ENCODE results near the gene ZNF891. TPM values are rescaled to one million over a fixed set of nuclear protein-coding genes. Genes with fewer than 3 reads are reported as not detected.
A peak's percentile ranks its signal among the peaks of the same experiment; 100 is the strongest.

Gene ZNF891
- total RNA-seq: 1 to 10 TPM; 2.7 to 3.1 TPM

GRCh38 chr12:133130038-133130807 lies at the start of gene ZNF891, which contains the start of gene ZNF10:
ZNF891 (minus strand) TSS chr12:133130274; CDS start chr12:133121918, 8,356 bp downstream.
ZNF10 (plus strand) TSS chr12:133130627; CDS start chr12:133144493, 13,866 bp downstream.
- POLR2A ChIA-PET: interaction anchor here (0.8 kb wide), 1 partner anchor 50 kb away, joined by 5 read pairs; no protein-coding TSS in a partner anchor
- peak; percentile 94 for DNase-seq
- Mint-ChIP-seq H3K36me3 (ENCODE audit: low read depth) (peaks cover 62% of the 10 kb centered on the region), H3K4me1 (peaks cover 22% of the 10 kb centered on the region), H3K4me3 (peak within 1 kb of the TSS; percentile 88), H3K27me3 (no peaks in the 10 kb centered on the region), H3K9me3 (peaks cover 36% of the 10 kb centered on the region), H3K27ac (peak within 1 kb of the TSS; percentile 99)
- CTCF ChIA-PET: interaction anchor here (0.6 to 1.6 kb wide), 4 partner anchors 50 to 226 kb away, joined by 3 to 4 read pairs (median 3); no protein-coding TSS in a partner anchor

DNA sequence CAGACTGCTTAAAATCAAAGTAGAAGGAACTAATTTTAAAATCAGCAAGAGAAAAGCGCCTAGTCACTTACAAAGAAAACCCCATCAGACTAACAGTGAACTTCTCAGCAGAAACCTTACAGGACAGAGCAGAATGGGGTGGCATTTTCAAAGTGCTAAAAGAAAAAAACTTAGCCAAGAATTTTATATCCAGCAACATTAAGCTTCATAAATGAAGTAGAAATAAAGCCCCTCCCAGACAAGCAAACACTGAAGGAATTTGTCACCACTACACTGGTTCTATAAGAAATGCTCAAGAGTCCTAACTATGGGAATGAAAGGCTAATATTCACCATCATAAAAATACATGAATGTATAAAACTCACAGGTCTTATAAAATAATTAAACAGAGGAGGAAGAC lies 44.8 kb upstream of the ZNF891 start:
- Mint-ChIP-seq H3K36me3 (ENCODE audit: low read depth) (peaks cover 4% of the 10 kb centered on the region), H3K9me3 (peaks cover 52% of the 10 kb centered on the region), H3K4me1 (no peaks in the 10 kb centered on the region), H3K27me3 (no peaks in the 10 kb centered on the region), H3K27ac (no peak overlapping the region), H3K4me3 (no peak overlapping the region)
- CTCF ChIA-PET: no interaction called here
- no peak for DNase-seq
- POLR2A ChIA-PET: no interaction called here

GRCh38 chr12:133172491-133172890 lies 42.4 kb upstream of the ZNF891 start:
- POLR2A ChIA-PET: no interaction called here
- Mint-ChIP-seq H3K4me1 (no peaks in the 10 kb centered on the region), H3K9me3 (peaks cover 52% of the 10 kb centered on the region), H3K36me3 (ENCODE audit: low read depth) (peaks cover 2% of the 10 kb centered on the region), H3K27ac (no peak overlapping the region), H3K27me3 (no peaks in the 10 kb centered on the region), H3K4me3 (no peak overlapping the region)
- CTCF ChIA-PET: interaction anchor here (2.0 kb wide), 1 partner anchor 9 kb away, joined by 7 read pairs; the partner anchor contains the start of gene ZNF268
- DNase-seq: no peak

DNA sequence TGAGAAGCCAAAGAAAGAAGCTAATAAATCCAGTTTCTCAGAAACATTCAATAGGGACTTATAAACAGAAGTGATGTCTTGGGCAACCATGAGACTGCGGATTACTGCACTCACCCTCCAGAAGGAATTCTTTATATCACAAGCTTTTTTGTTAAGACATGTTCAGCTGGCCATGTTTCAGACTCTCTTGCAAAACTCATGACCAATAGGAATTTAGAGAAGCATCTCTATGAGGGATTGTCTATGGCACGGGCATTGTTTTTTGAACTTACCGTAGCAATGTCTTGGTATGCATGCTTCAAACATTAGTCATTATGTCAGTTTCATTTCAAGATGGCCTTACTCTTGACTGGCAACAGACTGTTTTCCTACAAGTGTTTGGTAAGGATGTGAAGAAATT lies 35.7 kb upstream of the ZNF891 start:
- CTCF ChIA-PET: interaction anchor here (0.6 kb wide), 1 partner anchor 163 kb away, joined by 3 read pairs; no protein-coding TSS in a partner anchor
- DNase-seq: no peak

DNA sequence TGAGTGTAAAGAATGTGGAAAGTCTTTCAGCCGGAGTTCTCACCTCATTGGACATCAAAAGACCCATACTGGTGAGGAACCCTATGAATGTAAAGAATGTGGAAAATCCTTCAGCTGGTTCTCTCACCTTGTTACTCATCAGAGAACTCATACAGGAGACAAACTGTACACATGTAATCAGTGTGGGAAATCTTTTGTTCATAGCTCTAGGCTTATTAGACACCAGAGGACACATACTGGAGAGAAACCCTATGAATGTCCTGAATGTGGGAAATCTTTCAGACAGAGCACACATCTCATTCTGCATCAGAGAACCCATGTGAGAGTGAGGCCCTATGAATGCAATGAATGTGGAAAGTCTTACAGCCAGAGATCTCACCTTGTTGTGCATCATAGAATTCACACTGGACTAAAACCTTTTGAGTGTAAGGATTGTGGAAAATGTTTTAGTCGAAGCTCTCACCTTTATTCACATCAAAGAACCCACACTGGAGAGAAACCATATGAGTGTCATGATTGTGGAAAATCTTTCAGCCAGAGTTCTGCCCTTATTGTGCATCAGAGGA lies 26.1 kb upstream of the ZNF891 start:
- Mint-ChIP-seq H3K27ac (no peak overlapping the region), H3K36me3 (ENCODE audit: low read depth) (peaks cover 59% of the 10 kb centered on the region), H3K4me3 (no peak overlapping the region), H3K9me3 (peaks cover 81% of the 10 kb centered on the region), H3K4me1 (no peaks in the 10 kb centered on the region), H3K27me3 (no peaks in the 10 kb centered on the region)
- POLR2A ChIA-PET: no interaction called here
- CTCF ChIA-PET: interaction anchor here (1.3 kb wide), 1 partner anchor 170 kb away, joined by 4 read pairs; the partner anchor contains the start of gene ZNF26
- DNase-seq: no peak

More for the DNA sequence above, 35.7 kb upstream of the ZNF891 start:
- H3K36me3 Mint-ChIP-seq (ENCODE audit: low read depth): peaks cover 2% of the 10 kb centered on the region
- no peak overlapping the region for H3K4me3 Mint-ChIP-seq
- no peak overlapping the region for H3K27ac Mint-ChIP-seq
- no peaks in the 10 kb centered on the region for H3K27me3 Mint-ChIP-seq
- POLR2A ChIA-PET: no interaction called here
- H3K4me1 Mint-ChIP-seq: no peaks in the 10 kb centered on the region
- H3K9me3 Mint-ChIP-seq: peaks cover 43% of the 10 kb centered on the region

DNA sequence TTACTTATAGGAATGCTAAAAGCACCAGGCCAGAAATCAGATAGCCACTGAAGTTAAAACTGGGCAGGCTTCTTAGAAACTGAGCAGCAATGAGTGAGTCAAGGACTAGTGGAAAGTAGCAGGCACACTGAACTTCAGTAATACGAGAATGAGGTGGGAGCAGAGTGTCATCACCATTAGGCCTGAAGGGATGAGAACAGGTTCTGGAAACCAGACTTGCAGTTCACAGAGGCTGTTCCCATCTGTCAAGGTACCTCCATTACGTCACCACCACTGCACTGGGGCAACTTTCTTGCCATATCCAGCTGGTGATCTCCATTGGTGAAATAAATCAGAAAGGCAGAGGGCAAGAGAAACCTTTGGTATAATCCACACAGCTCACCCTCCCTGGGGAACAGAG lies 15.9 kb upstream of the ZNF891 start:
- CTCF ChIA-PET: no interaction called here
- Mint-ChIP-seq H3K27ac (no peak overlapping the region), H3K36me3 (ENCODE audit: low read depth) (peaks cover 74% of the 10 kb centered on the region), H3K4me1 (no peaks in the 10 kb centered on the region), H3K9me3 (peaks cover 51% of the 10 kb centered on the region), H3K4me3 (no peak overlapping the region), H3K27me3 (no peaks in the 10 kb centered on the region)
- POLR2A ChIA-PET: no interaction called here
- DNase-seq: no peak

DNA sequence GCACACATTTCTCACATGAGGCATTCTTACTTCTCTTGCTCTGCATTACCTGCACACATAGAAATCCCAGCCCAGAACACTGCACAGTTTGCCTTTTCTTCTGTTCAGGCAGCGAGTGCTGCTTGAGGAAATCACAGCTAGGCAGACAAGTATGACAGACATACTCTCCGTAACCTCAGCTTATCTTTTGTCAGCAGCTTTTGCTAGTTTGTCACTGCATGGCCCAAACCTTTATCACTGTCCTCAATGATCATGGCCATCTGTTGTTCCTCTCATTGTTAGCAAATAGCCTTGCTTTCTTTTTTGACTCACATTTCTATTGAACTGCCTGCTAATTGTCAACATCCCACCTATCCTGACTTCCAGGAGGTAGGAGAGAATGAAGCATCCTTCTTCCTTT lies 5.7 kb upstream of the ZNF891 start:
- H3K4me3 Mint-ChIP-seq: no peak overlapping the region
- CTCF ChIA-PET: interaction anchor here (0.8 to 1.2 kb wide), 2 partner anchors 17 to 24 kb away, joined by 3 read pairs; no protein-coding TSS in a partner anchor

GRCh38 chr12:133130808-133131128 lies 694 bp upstream of the ZNF891 start:
- Mint-ChIP-seq H3K27ac (peak overlapping the region; percentile 99), H3K4me3 (peak overlapping the region; percentile 88), H3K4me1 (peaks cover 22% of the 10 kb centered on the region), H3K9me3 (peaks cover 36% of the 10 kb centered on the region), H3K27me3 (no peaks in the 10 kb centered on the region), H3K36me3 (ENCODE audit: low read depth) (peaks cover 62% of the 10 kb centered on the region)
- ChIA-PET CTCF (interaction anchor here (0.9 to 1.6 kb wide), 4 partner anchors 9 to 227 kb away, joined by 3 to 4 read pairs (median 3); no protein-coding TSS in a partner anchor), POLR2A (no interaction called here)
- DNase-seq: peak; percentile 52

More for the DNA sequence above, 5.7 kb upstream of the ZNF891 start:
- Mint-ChIP-seq H3K36me3 (ENCODE audit: low read depth) (peaks cover 67% of the 10 kb centered on the region), H3K4me1 (peaks cover 9% of the 10 kb centered on the region), H3K9me3 (peaks cover 60% of the 10 kb centered on the region), H3K27ac (no peak overlapping the region), H3K27me3 (no peaks in the 10 kb centered on the region)
- POLR2A ChIA-PET: no interaction called here
- DNase-seq: no peak

GRCh38 chr12:133129368-133130037 lies 571 bp downstream of the ZNF891 start:
- Mint-ChIP-seq H3K36me3 (ENCODE audit: low read depth) (peaks cover 63% of the 10 kb centered on the region), H3K4me1 (peaks cover 22% of the 10 kb centered on the region), H3K4me3 (peak overlapping the region; percentile 88), H3K27ac (peak overlapping the region; percentile 99), H3K9me3 (peaks cover 34% of the 10 kb centered on the region), H3K27me3 (no peaks in the 10 kb centered on the region)
- no peak for DNase-seq
- ChIA-PET CTCF (interaction anchor here (0.6 to 1.6 kb wide), 4 partner anchors 50 to 225 kb away, joined by 3 to 4 read pairs (median 3); no protein-coding TSS in a partner anchor), POLR2A (interaction anchor here (0.8 kb wide), 1 partner anchor 49 kb away, joined by 5 read pairs; no protein-coding TSS in a partner anchor)

DNA sequence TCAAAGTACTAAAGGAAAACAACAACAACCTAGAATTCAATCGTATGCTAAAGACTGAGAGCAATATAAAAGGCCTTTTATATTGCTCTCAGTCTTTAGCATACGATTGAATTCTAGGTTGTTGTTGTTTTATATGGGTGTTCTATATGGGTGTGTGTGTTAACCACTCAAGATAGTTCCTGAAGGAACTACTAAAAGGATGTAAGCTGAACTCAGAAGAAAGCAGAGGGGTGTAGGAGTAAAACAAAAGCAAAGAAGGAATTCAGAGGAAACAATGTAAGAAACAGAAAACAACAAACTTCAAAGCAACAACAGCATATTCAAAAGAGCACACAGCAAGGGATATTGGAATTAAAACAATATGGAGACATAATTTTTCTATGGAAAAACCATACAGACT lies 5.4 kb downstream of the ZNF891 start:
- CTCF ChIA-PET: no interaction called here
- POLR2A ChIA-PET: no interaction called here
- H3K27me3 Mint-ChIP-seq: no peaks in the 10 kb centered on the region
- H3K9me3 Mint-ChIP-seq: peaks cover 53% of the 10 kb centered on the region
- H3K36me3 Mint-ChIP-seq (ENCODE audit: low read depth): peaks cover 75% of the 10 kb centered on the region
- no peak overlapping the region for H3K27ac Mint-ChIP-seq
- no peak overlapping the region for H3K4me3 Mint-ChIP-seq
- peaks cover 10% of the 10 kb centered on the region for H3K4me1 Mint-ChIP-seq
- DNase-seq: no peak

DNA sequence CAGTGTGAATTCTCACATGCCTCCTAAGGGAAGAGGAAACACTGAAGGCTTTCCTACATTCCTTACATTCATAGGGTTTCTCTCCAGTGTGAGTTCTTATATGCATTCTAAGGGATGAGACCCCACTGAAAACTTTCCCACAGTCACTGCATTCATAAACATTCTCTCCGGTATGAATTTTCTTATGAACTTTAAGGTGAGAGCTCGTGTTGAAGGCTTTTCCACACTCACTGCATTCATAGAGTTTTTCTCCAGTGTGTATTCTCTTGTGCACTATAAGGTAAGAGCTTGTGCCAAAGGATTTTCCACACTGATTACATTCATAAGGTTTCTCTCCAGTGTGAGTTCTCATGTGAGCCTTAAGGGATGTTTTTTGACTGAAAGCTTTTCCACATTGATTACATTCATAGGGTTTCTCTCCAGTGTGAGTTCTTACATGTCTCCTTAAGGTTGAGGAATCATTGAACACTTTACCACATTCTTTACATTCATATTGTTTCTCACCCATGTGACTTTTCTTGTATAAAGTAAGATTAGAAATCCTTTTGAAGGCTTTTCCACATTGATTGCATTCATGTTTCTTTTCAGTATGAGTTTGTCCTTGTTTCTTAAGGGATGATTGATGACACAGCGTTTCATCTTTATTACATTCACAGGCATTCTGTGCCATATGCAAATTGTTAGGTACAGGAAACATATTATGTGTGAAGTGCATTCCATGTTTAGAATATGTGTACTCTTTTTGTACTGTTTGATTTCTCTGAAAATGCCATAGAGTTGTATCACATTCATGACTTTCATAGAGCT lies 9.5 kb downstream of the ZNF891 start:
- no peak overlapping the region for H3K27ac Mint-ChIP-seq
- ChIA-PET POLR2A (no interaction called here), CTCF (interaction anchor here (0.6 to 1.2 kb wide), 3 partner anchors 16 to 61 kb away, joined by 3 read pairs; partner anchors contain the start of gene ZNF268)
- H3K36me3 Mint-ChIP-seq (ENCODE audit: low read depth): peaks cover 78% of the 10 kb centered on the region
- H3K9me3 Mint-ChIP-seq: peaks cover 69% of the 10 kb centered on the region
- H3K27me3 Mint-ChIP-seq: no peaks in the 10 kb centered on the region
- H3K4me3 Mint-ChIP-seq: no peak overlapping the region
- no peak for DNase-seq
- H3K4me1 Mint-ChIP-seq: no peaks in the 10 kb centered on the region

DNA sequence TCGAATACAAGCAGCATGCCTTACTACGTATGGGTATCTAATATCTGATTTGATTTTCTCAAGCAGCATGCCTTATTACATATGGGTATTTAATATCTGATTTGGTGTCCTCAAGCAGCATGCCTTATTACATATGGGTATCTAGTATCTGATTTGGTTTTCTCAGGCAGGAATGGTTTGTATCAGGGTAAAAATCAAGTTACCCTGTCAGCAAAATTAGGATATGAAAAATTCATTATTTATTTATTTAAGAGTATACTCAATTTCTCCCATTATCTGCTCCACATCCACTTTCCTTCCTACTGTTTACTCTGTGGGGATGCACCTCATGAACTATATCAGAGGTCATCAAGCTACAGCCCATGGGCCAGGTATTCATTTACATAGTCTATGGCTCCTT lies 21.9 kb downstream of the ZNF891 start:
- Mint-ChIP-seq H3K4me1 (no peaks in the 10 kb centered on the region), H3K27ac (no peak overlapping the region), H3K27me3 (no peaks in the 10 kb centered on the region), H3K9me3 (peaks cover 60% of the 10 kb centered on the region), H3K4me3 (no peak overlapping the region), H3K36me3 (ENCODE audit: low read depth) (peaks cover 70% of the 10 kb centered on the region)
- POLR2A ChIA-PET: no interaction called here
- CTCF ChIA-PET: no interaction called here
- no peak for DNase-seq
